ENCODE results near the gene GSTO2.

DNA sequence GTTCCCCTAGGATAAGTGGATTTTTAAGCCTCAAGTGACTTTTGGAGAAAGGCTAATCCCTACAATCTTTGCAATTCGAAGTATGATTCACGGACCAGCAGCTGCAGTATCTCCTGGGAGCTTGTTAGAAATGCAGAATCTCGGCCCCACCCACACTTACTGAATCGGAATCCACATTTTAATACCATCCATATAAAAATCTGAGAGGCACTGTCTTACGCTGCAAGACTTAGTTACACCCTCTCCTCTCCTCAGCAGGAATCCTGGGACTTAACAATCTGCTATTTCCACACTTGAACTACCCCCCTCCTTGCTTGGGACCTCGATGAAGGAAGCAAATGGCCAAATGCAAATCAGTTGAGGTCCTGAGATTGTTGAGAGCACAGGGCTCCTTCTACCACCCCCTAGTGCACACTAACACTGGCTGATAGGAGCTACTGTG is 48.3 kb downstream of the GSTO2 start:
- TF ChIP-seq, protein P1, sequence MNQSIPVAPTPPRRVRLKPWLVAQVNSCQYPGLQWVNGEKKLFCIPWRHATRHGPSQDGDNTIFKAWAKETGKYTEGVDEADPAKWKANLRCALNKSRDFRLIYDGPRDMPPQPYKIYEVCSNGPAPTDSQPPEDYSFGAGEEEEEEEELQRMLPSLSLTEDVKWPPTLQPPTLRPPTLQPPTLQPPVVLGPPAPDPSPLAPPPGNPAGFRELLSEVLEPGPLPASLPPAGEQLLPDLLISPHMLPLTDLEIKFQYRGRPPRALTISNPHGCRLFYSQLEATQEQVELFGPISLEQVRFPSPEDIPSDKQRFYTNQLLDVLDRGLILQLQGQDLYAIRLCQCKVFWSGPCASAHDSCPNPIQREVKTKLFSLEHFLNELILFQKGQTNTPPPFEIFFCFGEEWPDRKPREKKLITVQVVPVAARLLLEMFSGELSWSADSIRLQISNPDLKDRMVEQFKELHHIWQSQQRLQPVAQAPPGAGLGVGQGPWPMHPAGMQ (IDR thresholded peaks at IDR 0.05; ENCODE audit: borderline replicate concordance) = no peak
- TF ChIP-seq EP300 (IDR thresholded peaks at IDR 0.05; ENCODE audit: borderline replicate concordance in 1 of 2, control insufficient read depth in 1 of 2, low read depth in 2 of 2, low read length in 2 of 2) (no peak), SRF (IDR thresholded peaks at IDR 0.05; ENCODE audit: low read depth in 2 of 2, low read length in 2 of 2) (no peak), EZH2 (IDR thresholded peaks at IDR 0.05; ENCODE audit: borderline replicate concordance, control insufficient read depth, low read depth, low read length) (no peak), RELA (IDR thresholded peaks at IDR 0.05; ENCODE audit: borderline replicate concordance, partially characterized antibody) (no peak)
- TF ChIP-seq, protein P2, sequence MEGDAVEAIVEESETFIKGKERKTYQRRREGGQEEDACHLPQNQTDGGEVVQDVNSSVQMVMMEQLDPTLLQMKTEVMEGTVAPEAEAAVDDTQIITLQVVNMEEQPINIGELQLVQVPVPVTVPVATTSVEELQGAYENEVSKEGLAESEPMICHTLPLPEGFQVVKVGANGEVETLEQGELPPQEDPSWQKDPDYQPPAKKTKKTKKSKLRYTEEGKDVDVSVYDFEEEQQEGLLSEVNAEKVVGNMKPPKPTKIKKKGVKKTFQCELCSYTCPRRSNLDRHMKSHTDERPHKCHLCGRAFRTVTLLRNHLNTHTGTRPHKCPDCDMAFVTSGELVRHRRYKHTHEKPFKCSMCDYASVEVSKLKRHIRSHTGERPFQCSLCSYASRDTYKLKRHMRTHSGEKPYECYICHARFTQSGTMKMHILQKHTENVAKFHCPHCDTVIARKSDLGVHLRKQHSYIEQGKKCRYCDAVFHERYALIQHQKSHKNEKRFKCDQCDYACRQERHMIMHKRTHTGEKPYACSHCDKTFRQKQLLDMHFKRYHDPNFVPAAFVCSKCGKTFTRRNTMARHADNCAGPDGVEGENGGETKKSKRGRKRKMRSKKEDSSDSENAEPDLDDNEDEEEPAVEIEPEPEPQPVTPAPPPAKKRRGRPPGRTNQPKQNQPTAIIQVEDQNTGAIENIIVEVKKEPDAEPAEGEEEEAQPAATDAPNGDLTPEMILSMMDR (IDR thresholded peaks at IDR 0.05 in 2 of 3, conservative IDR thresholded peaks at IDR 0.05 in 1 of 3; ENCODE audit: control insufficient read depth in 2 of 3, extremely low read depth in 1 of 3, insufficient read depth in 1 of 3, low read depth in 3 of 3, low read length in 3 of 3) = no peak

Measured in GM12878 (cell line).